Epithelial cell of proximal tubule (primary cell): ENCODE data around the gene GTF3C1. TPM values are rescaled to one million over a fixed set of nuclear protein-coding genes. Genes with fewer than 3 reads are reported as not detected.

Experiments used
- DNase-seq: peaks from one replicate; pipeline ENCODE4 v3.0.0-alpha.2; 2011; ENCODE audit warnings: low read depth
- H3K4me3 ChIP-seq: 2 replicates; pipeline ENCODE4 v1.5.1; 2011; ENCODE audit warnings: low read depth, mild to moderate bottlenecking, low read length
- total RNA-seq: library from RNA; depleted of rRNA; stranded (reverse); fragments of >200 nt; gene quantifications from 2 replicates; pipeline ENCODE4 v1.2.3, GENCODE V29; 2015
- TF ChIP-seq, protein P1 (sequence below): conservative IDR thresholded peaks from 2 replicates; pipeline ENCODE4 v1.5.1; 2012; ENCODE audit warnings: low read depth, mild to moderate bottlenecking, low read length

GTF3C1 gene
- total RNA-seq, 1 donor from 2014 or later: 73.2 TPM

DNA sequence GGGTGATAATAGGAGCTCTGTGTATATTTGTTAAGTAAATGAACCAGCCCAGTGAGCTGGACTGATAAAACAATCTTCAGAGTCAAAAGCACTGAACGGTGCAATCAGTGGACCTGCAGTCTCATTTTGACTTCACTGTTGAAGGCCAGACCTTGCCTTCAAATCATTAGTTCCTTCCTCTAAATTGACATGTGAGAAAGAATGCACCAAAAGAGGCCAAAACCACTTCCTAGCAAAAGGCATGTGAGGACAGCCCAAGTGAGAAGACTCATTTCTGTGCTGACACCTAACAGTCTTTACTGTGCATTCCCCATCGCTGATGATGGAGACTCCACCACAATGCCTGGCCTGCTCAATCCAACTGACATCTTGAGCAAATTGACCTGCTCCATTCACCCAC lies 10.6 kb downstream of the GTF3C1 start:
- H3K4me3 ChIP-seq: no peak overlapping the region
- TF ChIP-seq, protein P1, sequence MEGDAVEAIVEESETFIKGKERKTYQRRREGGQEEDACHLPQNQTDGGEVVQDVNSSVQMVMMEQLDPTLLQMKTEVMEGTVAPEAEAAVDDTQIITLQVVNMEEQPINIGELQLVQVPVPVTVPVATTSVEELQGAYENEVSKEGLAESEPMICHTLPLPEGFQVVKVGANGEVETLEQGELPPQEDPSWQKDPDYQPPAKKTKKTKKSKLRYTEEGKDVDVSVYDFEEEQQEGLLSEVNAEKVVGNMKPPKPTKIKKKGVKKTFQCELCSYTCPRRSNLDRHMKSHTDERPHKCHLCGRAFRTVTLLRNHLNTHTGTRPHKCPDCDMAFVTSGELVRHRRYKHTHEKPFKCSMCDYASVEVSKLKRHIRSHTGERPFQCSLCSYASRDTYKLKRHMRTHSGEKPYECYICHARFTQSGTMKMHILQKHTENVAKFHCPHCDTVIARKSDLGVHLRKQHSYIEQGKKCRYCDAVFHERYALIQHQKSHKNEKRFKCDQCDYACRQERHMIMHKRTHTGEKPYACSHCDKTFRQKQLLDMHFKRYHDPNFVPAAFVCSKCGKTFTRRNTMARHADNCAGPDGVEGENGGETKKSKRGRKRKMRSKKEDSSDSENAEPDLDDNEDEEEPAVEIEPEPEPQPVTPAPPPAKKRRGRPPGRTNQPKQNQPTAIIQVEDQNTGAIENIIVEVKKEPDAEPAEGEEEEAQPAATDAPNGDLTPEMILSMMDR: no peak
- DNase-seq: no peak

DNA sequence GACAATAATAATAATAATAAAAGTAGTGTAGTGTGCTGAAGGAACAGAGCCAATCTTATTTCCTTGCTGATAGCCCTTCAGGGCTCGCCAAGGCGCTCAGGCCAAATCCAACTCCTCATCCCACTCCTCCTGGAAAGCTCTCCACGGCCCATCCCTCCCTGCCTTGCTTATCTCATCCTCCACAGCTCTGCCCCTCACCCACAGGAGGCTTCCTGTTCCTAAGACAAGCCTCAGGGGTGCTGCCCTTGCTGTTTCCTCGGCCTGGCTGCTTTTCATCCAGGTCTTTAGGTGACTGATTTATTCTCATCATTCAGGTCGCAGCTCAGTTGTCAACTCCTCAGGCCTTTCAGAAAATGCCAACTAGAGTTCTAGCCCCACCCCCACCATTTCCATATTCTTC lies 11.2 kb downstream of the GTF3C1 start:
- DNase-seq: no peak
- TF ChIP-seq, protein P1: no peak
- no peak overlapping the region for H3K4me3 ChIP-seq

DNA sequence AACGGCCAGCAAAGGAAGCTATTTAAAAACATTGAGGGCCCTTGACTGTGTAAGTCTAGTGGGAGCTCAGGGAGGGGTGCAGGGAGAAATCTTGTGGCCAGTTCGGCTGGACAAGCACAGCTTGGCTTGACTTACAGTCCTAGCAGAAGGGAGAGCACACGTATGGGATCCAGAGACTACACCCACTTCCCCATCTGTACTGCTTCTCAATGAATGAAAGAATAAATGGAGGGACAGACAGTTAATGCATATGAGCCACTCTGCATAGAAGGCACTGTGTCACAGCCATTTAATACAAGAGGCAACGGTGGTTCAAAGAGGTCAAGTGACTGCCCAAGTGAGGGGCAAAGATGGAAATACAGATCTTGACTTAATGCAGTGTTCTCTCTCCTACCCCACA lies 15.5 kb downstream of the GTF3C1 start:
- no peak overlapping the region for H3K4me3 ChIP-seq
- TF ChIP-seq, protein P1: no peak
- no peak for DNase-seq

DNA sequence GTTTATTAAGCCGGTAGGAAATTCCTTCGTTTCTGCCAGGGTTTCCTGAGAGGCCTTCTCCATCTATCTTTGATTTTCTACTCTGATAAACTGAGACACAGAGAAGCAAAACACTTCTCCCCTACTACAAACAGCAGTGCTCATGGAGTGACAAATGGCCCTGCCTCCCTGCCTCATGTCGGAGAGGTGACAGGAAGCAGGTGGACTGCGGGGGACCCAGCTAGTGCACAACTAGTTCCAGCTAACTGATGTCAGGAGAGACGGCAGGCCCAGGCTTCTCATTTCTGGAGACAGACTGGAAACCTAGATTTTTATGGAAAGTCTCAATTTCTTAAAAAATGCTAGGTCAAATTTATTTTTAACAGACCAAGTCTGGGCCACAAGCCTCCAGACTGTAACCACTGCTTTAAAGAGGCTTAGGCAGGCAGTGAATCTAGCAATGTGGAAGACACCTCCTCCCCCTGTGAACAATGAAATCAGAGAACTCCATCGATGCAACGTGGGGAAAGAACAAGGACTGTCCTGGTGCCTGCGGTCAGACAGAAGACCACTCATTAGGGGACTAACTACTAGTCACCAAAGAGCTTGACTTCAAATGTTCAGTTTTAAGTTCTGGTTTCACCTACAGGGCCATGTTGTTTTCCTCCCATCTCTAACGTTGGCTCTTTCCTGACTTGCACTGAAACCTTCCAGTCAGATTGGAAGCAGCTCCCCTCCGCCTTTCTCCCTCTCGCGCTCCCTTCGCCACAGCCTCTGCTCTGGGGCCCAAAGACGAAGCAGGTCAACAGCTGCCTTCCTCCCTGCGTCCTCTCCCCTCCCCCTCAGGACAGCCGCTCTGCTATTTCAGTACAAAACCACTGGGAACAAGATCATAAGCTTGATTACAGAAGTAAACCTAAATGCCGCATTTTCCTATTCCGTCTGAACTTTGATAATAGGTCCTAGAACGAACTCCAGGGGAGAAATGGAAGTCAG lies 17.6 kb downstream of the GTF3C1 start:
- no peak overlapping the region for H3K4me3 ChIP-seq
- TF ChIP-seq, protein P1: no peak
- DNase-seq: no peak

DNA sequence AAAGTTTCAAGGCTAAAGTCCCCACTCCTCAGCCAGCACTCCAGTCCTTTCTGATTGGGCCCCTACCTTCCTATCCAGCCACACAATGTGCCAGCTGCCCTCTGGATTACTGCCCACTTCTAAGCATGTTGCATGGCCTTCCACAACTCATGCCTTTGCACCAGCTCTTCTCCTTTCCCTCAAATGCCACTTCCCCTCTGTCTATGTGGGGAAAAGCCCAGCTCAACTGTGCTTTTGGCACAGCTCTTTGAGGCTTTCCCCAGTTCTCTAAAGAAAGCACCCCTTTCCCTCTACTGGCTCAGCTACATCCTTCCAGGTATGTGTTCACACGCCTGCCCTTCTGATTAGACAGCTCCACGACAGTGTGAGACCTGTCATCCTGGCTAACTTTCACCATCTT lies 18.5 kb downstream of the GTF3C1 start:
- TF ChIP-seq, protein P1: no peak

DNA sequence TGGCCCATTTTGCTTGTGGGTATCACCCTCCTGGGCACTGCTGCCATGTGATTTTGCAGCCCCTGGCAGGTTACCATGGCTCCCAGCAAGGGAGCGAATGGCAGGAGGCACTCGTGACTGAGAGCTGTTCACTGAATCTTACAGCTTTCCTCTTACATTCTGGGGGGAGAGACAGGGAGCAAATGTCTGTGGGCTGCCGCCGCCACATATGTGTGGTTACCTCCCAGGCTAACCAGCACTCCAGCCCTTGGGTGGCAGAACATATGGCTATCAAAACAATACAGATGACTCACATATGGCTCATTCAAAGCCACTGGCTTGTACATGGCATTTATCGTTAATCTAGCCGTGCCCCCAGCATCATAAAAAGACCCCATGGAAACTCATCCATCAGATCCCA lies 19.8 kb downstream of the GTF3C1 start:
- no peak for DNase-seq
- no peak overlapping the region for H3K4me3 ChIP-seq
- TF ChIP-seq, protein P1: no peak

More for the DNA sequence above, 18.5 kb downstream of the GTF3C1 start:
- DNase-seq: no peak
- H3K4me3 ChIP-seq: no peak overlapping the region
